Measurements from ENCODE around the gene SKIC8. TPM values are rescaled to one million over a fixed set of nuclear protein-coding genes. Genes with fewer than 3 reads are reported as not detected.

SKIC8 gene
- total RNA-seq, 2 donors from 2014 or later = 46.3 to 55.4 TPM

- H3K36me3 ChIP-seq (ENCODE audit: control insufficient read depth, insufficient read depth, low read length) = no peaks in the 10 kb centered on the region
- H3K9me3 Mint-ChIP-seq = peaks cover 13% of the 10 kb centered on the region
Measured at GRCh38 chr15:78244893-78245292, 54.5 kb downstream of the SKIC8 start.

GRCh38 chr15:78244101-78244500, 55.3 kb downstream of the SKIC8 start:
- peaks cover 11% of the 10 kb centered on the region for H3K4me1 Mint-ChIP-seq

More at GRCh38 chr15:78244893-78245292, 54.5 kb downstream of the SKIC8 start:
- WGBS, 2 experiments (ENCODE audit: insufficient coverage in 1 of 2, insufficient read length in 1 of 2) = 64 to 65% methylated on average over 7 of the region's 7 CpGs
- Mint-ChIP-seq H3K4me1 (peaks cover 11% of the 10 kb centered on the region), H3K27me3 (ENCODE audit: insufficient read depth) (no peaks in the 10 kb centered on the region), H3K36me3 (ENCODE audit: low read depth) (no peaks in the 10 kb centered on the region), H3K4me3 (no peak overlapping the region), H3K27ac (no peak overlapping the region)
- no peak for DNase-seq
- no peaks in the 10 kb centered on the region for H3K27me3 ChIP-seq (ENCODE audit: control insufficient read depth, insufficient read depth, low read length, poor library complexity, severe bottlenecking)
- no peaks in the 10 kb centered on the region for H3K9me3 ChIP-seq (ENCODE audit: control insufficient read depth, low read length)
- no peak overlapping the region for H3K4me3 ChIP-seq (ENCODE audit: low read length)
- no peak overlapping the region for H3K27ac ChIP-seq (ENCODE audit: low read depth, low read length)
- H3K4me1 ChIP-seq (ENCODE audit: control insufficient read depth, insufficient read depth, low read length) = peaks cover 2% of the 10 kb centered on the region
- no peak for TF ChIP-seq CTCF (conservative IDR thresholded peaks at IDR 0.05)
- H3K9ac ChIP-seq (ENCODE audit: extremely low read depth, low read length, poor library complexity, severe bottlenecking) = no peak overlapping the region

GRCh38 chr15:78243491-78243941, 55.9 kb downstream of the SKIC8 start:
- Mint-ChIP-seq H3K4me1 (peaks cover 11% of the 10 kb centered on the region), H3K27me3 (ENCODE audit: insufficient read depth) (no peaks in the 10 kb centered on the region), H3K4me3 (no peak overlapping the region), H3K36me3 (ENCODE audit: low read depth) (no peaks in the 10 kb centered on the region), H3K9me3 (peaks cover 13% of the 10 kb centered on the region), H3K27ac (peak overlapping the region; percentile 76)
- peak; percentile 90 for DNase-seq
- Histone ChIP-seq H3K9ac (ENCODE audit: extremely low read depth, low read length, poor library complexity, severe bottlenecking) (no peak overlapping the region), H3K4me1 (ENCODE audit: control insufficient read depth, insufficient read depth, low read length) (peaks cover 2% of the 10 kb centered on the region), H3K4me3 (ENCODE audit: low read length) (no peak overlapping the region), H3K36me3 (ENCODE audit: control insufficient read depth, insufficient read depth, low read length) (no peaks in the 10 kb centered on the region), H3K9me3 (ENCODE audit: control insufficient read depth, low read length) (no peaks in the 10 kb centered on the region), H3K27ac (ENCODE audit: low read depth, low read length) (no peak overlapping the region), H3K27me3 (ENCODE audit: control insufficient read depth, insufficient read depth, low read length, poor library complexity, severe bottlenecking) (no peaks in the 10 kb centered on the region)
- 66% methylated on average over 6 of the region's 6 CpGs; no CpG with 5 or more reads in 1 of the 2 experiments for WGBS, 2 experiments (ENCODE audit: insufficient coverage in 1 of 2, insufficient read length in 1 of 2)
- no peak for TF ChIP-seq CTCF (conservative IDR thresholded peaks at IDR 0.05)

More at GRCh38 chr15:78244101-78244500, 55.3 kb downstream of the SKIC8 start:
- H3K27ac ChIP-seq (ENCODE audit: low read depth, low read length) = no peak overlapping the region
- no peak for DNase-seq
- H3K4me1 ChIP-seq (ENCODE audit: control insufficient read depth, insufficient read depth, low read length) = peaks cover 2% of the 10 kb centered on the region
- H3K9me3 Mint-ChIP-seq = peaks cover 13% of the 10 kb centered on the region
- H3K36me3 Mint-ChIP-seq (ENCODE audit: low read depth) = no peaks in the 10 kb centered on the region
- no peak overlapping the region for H3K4me3 Mint-ChIP-seq
- H3K9me3 ChIP-seq (ENCODE audit: control insufficient read depth, low read length) = no peaks in the 10 kb centered on the region
- no peak overlapping the region for H3K9ac ChIP-seq (ENCODE audit: extremely low read depth, low read length, poor library complexity, severe bottlenecking)
- no peak for TF ChIP-seq CTCF (conservative IDR thresholded peaks at IDR 0.05)
- H3K4me3 ChIP-seq (ENCODE audit: low read length) = no peak overlapping the region
- H3K36me3 ChIP-seq (ENCODE audit: control insufficient read depth, insufficient read depth, low read length) = no peaks in the 10 kb centered on the region
- no peaks in the 10 kb centered on the region for H3K27me3 Mint-ChIP-seq (ENCODE audit: insufficient read depth)
- no peak overlapping the region for H3K27ac Mint-ChIP-seq
- H3K27me3 ChIP-seq (ENCODE audit: control insufficient read depth, insufficient read depth, low read length, poor library complexity, severe bottlenecking) = no peaks in the 10 kb centered on the region
- 87 to 89% methylated on average over 6 of the region's 6 CpGs for WGBS, 2 experiments (ENCODE audit: insufficient coverage in 1 of 2, insufficient read length in 1 of 2)
